Liver (tissue), 9 donors: Measurements from ENCODE around the gene ALK. TPM values are rescaled to one million over a fixed set of nuclear protein-coding genes. Genes with fewer than 3 reads are reported as not detected.

Experiments used
- DNase-seq: peaks from one replicate; pipeline ENCODE4 v3.0.0-alpha.2; 2017; ENCODE audit warnings: low spot score
- H3K27ac ChIP-seq, 2 donors: one replicate each; pipeline ENCODE4 v1.7.0; 2013; ENCODE audit warnings: inconsistent platforms in 2 of 2, low read length in 2 of 2, control low read depth in 1 of 2, low read depth in 1 of 2, mild to moderate bottlenecking in 1 of 2
- H3K27me3 ChIP-seq, 4 donors: one replicate each; pipeline versions ENCODE4 v1.6.1 to v1.7.0; 2013; ENCODE audit warnings: low read length in 3 of 4, inconsistent platforms in 1 of 4, mild to moderate bottlenecking in 1 of 4, moderate library complexity in 1 of 4; ENCODE audit not compliant: control insufficient read depth in 4 of 4, insufficient read depth in 4 of 4
- H3K36me3 ChIP-seq, 4 donors: one replicate each; pipeline versions ENCODE4 v1.6.1 to v1.7.0; 2013; ENCODE audit warnings: low read length in 3 of 4, mild to moderate bottlenecking in 3 of 4, low read depth in 1 of 4, moderate library complexity in 1 of 4; ENCODE audit not compliant: control insufficient read depth in 4 of 4, insufficient read depth in 3 of 4
- H3K4me1 ChIP-seq, 4 donors: one replicate each; pipeline versions ENCODE4 v1.6.1 to v1.7.0; 2013; ENCODE audit warnings: low read length in 3 of 4, mild to moderate bottlenecking in 3 of 4, moderate library complexity in 1 of 4; ENCODE audit not compliant: control insufficient read depth in 4 of 4, insufficient read depth in 4 of 4
- H3K4me3 ChIP-seq, 3 donors: one replicate each; pipeline versions ENCODE4 v1.6.1 to v1.7.0; 2013; ENCODE audit warnings: low read length in 3 of 3, control low read depth in 1 of 3, low read depth in 1 of 3, mild to moderate bottlenecking in 1 of 3
- H3K9ac ChIP-seq, 2 donors: one replicate each; pipeline ENCODE4 v1.7.0; 2013; ENCODE audit warnings: low read length in 2 of 2, mild to moderate bottlenecking in 2 of 2, moderate library complexity in 2 of 2, control low read depth in 1 of 2, low read depth in 1 of 2
- H3K9me3 ChIP-seq, 4 donors: one replicate each; pipeline versions ENCODE4 v1.6.1 to v1.7.0; 2013; ENCODE audit warnings: low read length in 3 of 4; ENCODE audit not compliant: control insufficient read depth in 4 of 4
- FOXA1 ChIP-seq: IDR thresholded peaks from 2 replicates; pipeline ENCODE4 v1.6.1; 2016; ENCODE audit warnings: antibody characterized with exemption
- FOXA2 ChIP-seq: IDR thresholded peaks from 2 replicates; pipeline ENCODE4 v1.6.1; 2016; ENCODE audit warnings: antibody characterized with exemption
- GABPA ChIP-seq, 2 donors: IDR thresholded peaks in 1 of 2; conservative IDR thresholded peaks in 1 of 2; 2 replicates each; pipeline ENCODE4 v1.6.1; 2016; ENCODE audit warnings: antibody characterized with exemption in 2 of 2, mild to moderate bottlenecking in 1 of 2, moderate library complexity in 1 of 2
- HNF4A ChIP-seq, 2 donors: conservative IDR thresholded peaks; 2 replicates each; pipeline ENCODE4 v1.6.1; 2016; ENCODE audit warnings: antibody characterized with exemption in 2 of 2, mild to moderate bottlenecking in 2 of 2
- HNF4G ChIP-seq: IDR thresholded peaks from 2 replicates; pipeline ENCODE4 v1.6.1; 2016; ENCODE audit warnings: antibody characterized with exemption
- JUND ChIP-seq, 2 donors: IDR thresholded peaks; 2 replicates each; pipeline ENCODE4 v1.6.1; 2016; ENCODE audit warnings: antibody characterized with exemption in 2 of 2
- MAX ChIP-seq: IDR thresholded peaks from 2 replicates; pipeline ENCODE4 v1.6.1; 2016; ENCODE audit warnings: antibody characterized with exemption
- SP1 ChIP-seq: IDR thresholded peaks from 2 replicates; pipeline ENCODE4 v1.6.1; 2018; ENCODE audit warnings: antibody characterized with exemption, mild to moderate bottlenecking
- TAF1 ChIP-seq: conservative IDR thresholded peaks from 2 replicates; pipeline ENCODE4 v1.6.1; 2016; ENCODE audit warnings: antibody characterized with exemption, mild to moderate bottlenecking
- YY1 ChIP-seq: IDR thresholded peaks from 2 replicates; pipeline ENCODE4 v1.6.1; 2016; ENCODE audit warnings: antibody characterized with exemption, mild to moderate bottlenecking
- WGBS: extraction: QIAGEN DNeasy Blood & Tissue Kit; methylation state at CpG from one replicate; pipeline ENCODE4 v1.1.7; 2013; 5-methylcytosine and 5-hydroxymethylcytosine counted together
- polyA plus RNA-seq, 2 donors: library from polyadenylated mRNA; stranded (reverse) in 1 of 2; unstranded in 1 of 2; fragments of 200-250 nt in 1 of 2; fragments of >200 nt in 1 of 2; fragmentation: Nextera tagmentation in 1 of 2; extraction: Ambion mirVana in 1 of 2; gene quantifications; one replicate each; pipeline versions ENCODE4 v1.2.1 to v1.2.3, GENCODE V29; 2013 to 2015
- total RNA-seq, 2 donors: library from RNA; depleted of rRNA; stranded (reverse); fragments of >200 nt; gene quantifications; one replicate each; pipeline ENCODE4 v1.2.3, GENCODE V29; 2014
- TF ChIP-seq, protein P1 (sequence below): IDR thresholded peaks from 2 replicates; pipeline ENCODE4 v1.6.1; 2016; ENCODE audit warnings: antibody characterized with exemption
- TF ChIP-seq, protein P2 (sequence below): fragments of 150-350 bp; IDR thresholded peaks from 2 replicates; pipeline ENCODE4 v1.5.1; 2017; ENCODE audit warnings: improper control_type of control experiment, low read depth, low read length; ENCODE audit not compliant: missing input control
- TF ChIP-seq, protein P3 (sequence below): IDR thresholded peaks from 2 replicates; pipeline ENCODE4 v1.6.1; 2016; ENCODE audit warnings: antibody characterized with exemption, mild to moderate bottlenecking
- donor health status: healthy.
- donor health status: healthy.
- donor health status: healthy.
- donor health status: healthy.
- donor health status: healthy.

The ALK gene
- total and polyA plus RNA-seq, 4 donors = under 0.01 TPM; not detected in 3

GRCh38 chr2:29227935-29228675 lies 693.3 kb downstream of the ALK start:
- DNase-seq = no peak

GRCh38 chr2:29226808-29227207 lies 694.6 kb downstream of the ALK start:
- DNase-seq = no peak
- Histone ChIP-seq H3K4me3 (no peak overlapping the region), H3K27me3 (peaks cover 0 to 2% (median 0%) of the 10 kb centered on the region in 4 donors), H3K27ac (no peak overlapping the region), H3K9ac (no peak overlapping the region), H3K36me3 (no peaks in the 10 kb centered on the region), H3K9me3 (no peaks in the 10 kb centered on the region), H3K4me1 (no peaks in the 10 kb centered on the region)
- WGBS = 46% methylated on average over 7 of the region's 7 CpGs
- TF ChIP-seq YY1 = no peak
- TF ChIP-seq, protein P1, sequence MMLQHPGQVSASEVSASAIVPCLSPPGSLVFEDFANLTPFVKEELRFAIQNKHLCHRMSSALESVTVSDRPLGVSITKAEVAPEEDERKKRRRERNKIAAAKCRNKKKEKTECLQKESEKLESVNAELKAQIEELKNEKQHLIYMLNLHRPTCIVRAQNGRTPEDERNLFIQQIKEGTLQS = no peak
- TF ChIP-seq HNF4G = no peak
- TF ChIP-seq, protein P2, sequence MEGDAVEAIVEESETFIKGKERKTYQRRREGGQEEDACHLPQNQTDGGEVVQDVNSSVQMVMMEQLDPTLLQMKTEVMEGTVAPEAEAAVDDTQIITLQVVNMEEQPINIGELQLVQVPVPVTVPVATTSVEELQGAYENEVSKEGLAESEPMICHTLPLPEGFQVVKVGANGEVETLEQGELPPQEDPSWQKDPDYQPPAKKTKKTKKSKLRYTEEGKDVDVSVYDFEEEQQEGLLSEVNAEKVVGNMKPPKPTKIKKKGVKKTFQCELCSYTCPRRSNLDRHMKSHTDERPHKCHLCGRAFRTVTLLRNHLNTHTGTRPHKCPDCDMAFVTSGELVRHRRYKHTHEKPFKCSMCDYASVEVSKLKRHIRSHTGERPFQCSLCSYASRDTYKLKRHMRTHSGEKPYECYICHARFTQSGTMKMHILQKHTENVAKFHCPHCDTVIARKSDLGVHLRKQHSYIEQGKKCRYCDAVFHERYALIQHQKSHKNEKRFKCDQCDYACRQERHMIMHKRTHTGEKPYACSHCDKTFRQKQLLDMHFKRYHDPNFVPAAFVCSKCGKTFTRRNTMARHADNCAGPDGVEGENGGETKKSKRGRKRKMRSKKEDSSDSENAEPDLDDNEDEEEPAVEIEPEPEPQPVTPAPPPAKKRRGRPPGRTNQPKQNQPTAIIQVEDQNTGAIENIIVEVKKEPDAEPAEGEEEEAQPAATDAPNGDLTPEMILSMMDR = no peak
- no peak for TF ChIP-seq GABPA (IDR thresholded peaks at IDR 0.05 in 1 of 2, conservative IDR thresholded peaks at IDR 0.05 in 1 of 2)
- no peak for TF ChIP-seq FOXA1

More at GRCh38 chr2:29227935-29228675, 693.3 kb downstream of the ALK start:
- no peak overlapping the region for H3K9ac ChIP-seq
- no peaks in the 10 kb centered on the region for H3K27me3 ChIP-seq
- no peak overlapping the region for H3K4me3 ChIP-seq
- TF ChIP-seq YY1 = no peak
- no peak for TF ChIP-seq JUND (IDR thresholded peaks at IDR 0.05)
- TF ChIP-seq MAX = no peak
- TF ChIP-seq HNF4A (conservative IDR thresholded peaks at IDR 0.05) = no peak
- TF ChIP-seq, protein P2 = no peak
- TF ChIP-seq FOXA2 = no peak
- H3K4me1 ChIP-seq = no peaks in the 10 kb centered on the region
- no peaks in the 10 kb centered on the region for H3K36me3 ChIP-seq
- no peak overlapping the region for H3K27ac ChIP-seq
- WGBS = 54% methylated on average over 15 of the region's 15 CpGs
- no peaks in the 10 kb centered on the region for H3K9me3 ChIP-seq

DNA sequence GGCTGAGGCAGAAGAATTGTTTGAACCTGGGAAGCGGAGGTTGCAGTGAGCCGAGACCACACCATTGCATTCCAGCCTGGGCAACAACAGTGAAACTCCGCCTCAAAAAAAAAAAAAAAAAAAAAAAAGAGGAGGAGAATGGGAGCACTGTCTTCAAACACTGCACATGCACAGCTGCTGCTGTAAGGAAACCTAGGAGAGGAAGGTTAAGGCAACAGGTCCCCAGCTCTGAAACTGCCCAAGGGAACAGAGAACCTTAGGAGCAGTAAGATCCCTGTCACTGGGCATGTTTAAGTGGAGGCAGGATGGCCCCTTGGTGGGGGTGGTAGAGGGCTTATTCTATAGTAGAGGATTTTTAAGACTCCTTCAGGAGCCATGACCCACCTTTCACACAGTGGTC lies 695.0 kb downstream of the ALK start:
- H3K36me3 ChIP-seq = no peaks in the 10 kb centered on the region
- WGBS = 83% methylated on average over 3 of the region's 3 CpGs
- TF ChIP-seq SP1 = no peak
- TF ChIP-seq, protein P3, sequence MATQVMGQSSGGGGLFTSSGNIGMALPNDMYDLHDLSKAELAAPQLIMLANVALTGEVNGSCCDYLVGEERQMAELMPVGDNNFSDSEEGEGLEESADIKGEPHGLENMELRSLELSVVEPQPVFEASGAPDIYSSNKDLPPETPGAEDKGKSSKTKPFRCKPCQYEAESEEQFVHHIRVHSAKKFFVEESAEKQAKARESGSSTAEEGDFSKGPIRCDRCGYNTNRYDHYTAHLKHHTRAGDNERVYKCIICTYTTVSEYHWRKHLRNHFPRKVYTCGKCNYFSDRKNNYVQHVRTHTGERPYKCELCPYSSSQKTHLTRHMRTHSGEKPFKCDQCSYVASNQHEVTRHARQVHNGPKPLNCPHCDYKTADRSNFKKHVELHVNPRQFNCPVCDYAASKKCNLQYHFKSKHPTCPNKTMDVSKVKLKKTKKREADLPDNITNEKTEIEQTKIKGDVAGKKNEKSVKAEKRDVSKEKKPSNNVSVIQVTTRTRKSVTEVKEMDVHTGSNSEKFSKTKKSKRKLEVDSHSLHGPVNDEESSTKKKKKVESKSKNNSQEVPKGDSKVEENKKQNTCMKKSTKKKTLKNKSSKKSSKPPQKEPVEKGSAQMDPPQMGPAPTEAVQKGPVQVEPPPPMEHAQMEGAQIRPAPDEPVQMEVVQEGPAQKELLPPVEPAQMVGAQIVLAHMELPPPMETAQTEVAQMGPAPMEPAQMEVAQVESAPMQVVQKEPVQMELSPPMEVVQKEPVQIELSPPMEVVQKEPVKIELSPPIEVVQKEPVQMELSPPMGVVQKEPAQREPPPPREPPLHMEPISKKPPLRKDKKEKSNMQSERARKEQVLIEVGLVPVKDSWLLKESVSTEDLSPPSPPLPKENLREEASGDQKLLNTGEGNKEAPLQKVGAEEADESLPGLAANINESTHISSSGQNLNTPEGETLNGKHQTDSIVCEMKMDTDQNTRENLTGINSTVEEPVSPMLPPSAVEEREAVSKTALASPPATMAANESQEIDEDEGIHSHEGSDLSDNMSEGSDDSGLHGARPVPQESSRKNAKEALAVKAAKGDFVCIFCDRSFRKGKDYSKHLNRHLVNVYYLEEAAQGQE = no peak
- no peak for TF ChIP-seq HNF4G
- TF ChIP-seq TAF1 = no peak
- TF ChIP-seq, protein P2 = no peak
- TF ChIP-seq JUND (IDR thresholded peaks at IDR 0.05) = no peak
- TF ChIP-seq MAX = no peak
- TF ChIP-seq HNF4A (conservative IDR thresholded peaks at IDR 0.05) = no peak
- no peak overlapping the region for H3K9ac ChIP-seq
- H3K9me3 ChIP-seq = no peaks in the 10 kb centered on the region
- no peak overlapping the region for H3K4me3 ChIP-seq
- no peak overlapping the region for H3K27ac ChIP-seq
- H3K27me3 ChIP-seq = peaks cover 0 to 2% (median 0%) of the 10 kb centered on the region in 4 donors
- DNase-seq = no peak
- H3K4me1 ChIP-seq = no peaks in the 10 kb centered on the region
